Neural progenitor cell (in vitro differentiated cells): ENCODE measurements around the gene LACTBL1.

Source experiments
- CTCF ChIP-seq: fragments of 200-600 bp; sonication (generic); IDR thresholded peaks from 2 replicates; pipeline ENCODE4 v1.5.1; 2017; ENCODE audit warnings: antibody characterized with exemption, mild to moderate bottlenecking
- EZH2 ChIP-seq: fragments of 200-600 bp; sonication (generic); IDR thresholded peaks from 2 replicates; pipeline ENCODE4 v1.6.1; 2017; ENCODE audit warnings: antibody characterized with exemption, mild to moderate bottlenecking, moderate library complexity
- EZH2phosphoT487 ChIP-seq: fragments of 200-600 bp; sonication (generic); IDR thresholded peaks from 2 replicates; pipeline ENCODE4 v1.6.1; 2017; ENCODE audit warnings: antibody characterized with exemption

DNA sequence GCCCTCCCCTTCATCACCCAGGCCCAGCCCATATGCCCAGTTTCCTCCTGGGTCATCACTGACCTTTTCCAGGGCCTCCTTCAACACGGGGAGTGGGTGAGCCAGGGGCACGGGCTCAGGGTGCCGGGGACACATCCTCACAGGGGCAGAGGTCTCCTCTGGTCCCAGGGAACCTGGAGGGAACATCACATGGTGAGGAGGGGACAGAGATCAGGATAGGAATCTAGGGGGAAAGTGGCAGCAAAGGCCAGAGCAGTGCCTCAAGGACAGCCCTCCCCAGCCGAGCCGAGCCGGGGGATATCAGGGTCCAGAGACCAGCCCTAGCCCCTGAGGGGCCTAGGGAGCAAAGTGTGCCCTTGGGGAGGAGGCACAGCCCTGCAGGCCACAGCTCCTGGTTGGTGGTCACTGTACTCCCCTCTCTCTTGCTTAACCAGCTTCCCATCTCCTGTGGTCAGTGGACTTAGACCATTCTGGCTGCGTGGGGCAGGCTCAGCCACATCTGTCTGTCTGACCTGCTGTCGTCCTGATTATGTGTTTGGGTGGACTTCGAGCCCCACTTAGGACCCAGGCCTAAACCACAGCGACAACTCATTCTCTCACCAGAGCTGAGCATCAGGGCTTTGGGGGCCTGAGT lies 9.5 kb downstream of the LACTBL1 start:
- no peak for TF ChIP-seq CTCF
- TF ChIP-seq EZH2, result no peak
- no peak for TF ChIP-seq EZH2phosphoT487
